GM18502 (cell line): Measurements from ENCODE around the gene DNAH17.
"Not testable (repeated sequence)": the region's sequence is repeated elsewhere in the genome, so short reads cannot be mapped to it uniquely, and the experiment has no call there.

Experiments used
- ATAC-seq: cut with Tn5 transposase; IDR thresholded peaks from one replicate; pipeline ENCODE4 v1.9.1; 2021; ENCODE audit warnings: mild to moderate bottlenecking; ENCODE audit not compliant: unreplicated experiment, poor library complexity

DNAH17 gene

DNA sequence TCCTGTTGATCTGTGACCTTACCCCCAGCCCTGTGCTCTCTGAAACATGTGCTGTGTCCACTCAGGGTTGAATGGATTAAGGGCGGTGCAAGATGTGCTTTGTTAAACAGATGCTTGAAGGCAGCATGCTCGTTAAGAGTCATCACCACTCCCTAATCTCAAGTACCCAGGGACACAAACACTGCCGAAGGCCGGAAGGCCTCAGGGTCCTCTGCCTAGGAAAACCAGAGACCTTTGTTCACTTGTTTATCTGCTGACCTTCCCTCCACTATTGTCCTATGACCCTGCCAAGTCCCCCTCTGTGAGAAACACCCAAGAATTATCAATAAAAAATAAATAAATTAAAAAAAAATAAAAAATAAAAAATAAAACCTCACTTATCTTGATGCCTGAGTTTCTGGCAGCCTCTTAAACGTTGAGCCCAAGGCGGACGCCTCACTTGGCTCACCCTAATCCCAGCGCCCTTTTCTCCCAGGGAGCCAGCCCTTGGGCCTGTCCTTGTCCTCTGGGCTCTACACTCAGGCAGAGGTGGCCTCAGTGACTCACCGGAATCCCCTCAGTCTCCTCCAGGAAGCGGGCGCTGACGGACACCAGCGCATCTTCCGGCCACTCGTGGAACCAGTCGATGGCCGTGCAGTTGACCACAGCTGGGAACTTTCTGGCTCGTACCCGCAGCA, 110.9 kb downstream of the DNAH17 start:
- ATAC-seq, result not testable (repeated sequence)

DNA sequence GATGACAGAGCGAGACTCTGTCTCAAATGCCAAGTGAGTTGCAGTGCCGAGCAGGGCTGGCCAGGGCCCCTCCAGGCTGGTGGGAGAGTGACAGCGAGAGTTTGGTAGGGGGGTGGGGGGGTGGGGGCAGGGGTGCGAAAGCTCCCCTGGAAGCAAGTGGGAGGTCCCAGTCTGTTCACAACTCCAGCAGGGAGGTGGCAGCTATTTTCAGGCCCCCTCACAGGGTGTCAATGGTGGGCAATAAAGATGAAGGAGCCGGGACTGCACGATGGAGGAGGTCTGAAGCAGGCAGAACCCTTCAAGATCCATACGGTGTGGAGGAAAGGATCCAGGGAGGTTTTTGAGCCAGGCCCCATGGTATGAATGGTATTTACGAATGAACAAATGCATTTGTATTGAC, 115.0 kb downstream of the DNAH17 start:
- no peak for ATAC-seq

DNA sequence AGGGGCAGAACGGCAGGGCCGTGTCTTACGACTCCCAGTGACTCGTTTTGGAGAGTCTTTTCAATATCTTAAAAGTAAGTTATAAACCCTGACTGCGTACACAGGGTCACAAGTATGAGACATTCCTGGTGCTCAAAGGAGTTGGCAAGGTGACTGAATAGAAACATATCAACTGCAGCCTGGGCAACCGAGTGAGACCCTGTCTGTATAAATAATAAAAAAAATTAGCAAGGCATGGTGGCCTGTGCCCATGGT, 115.5 kb downstream of the DNAH17 start:
- ATAC-seq, result no peak

DNA sequence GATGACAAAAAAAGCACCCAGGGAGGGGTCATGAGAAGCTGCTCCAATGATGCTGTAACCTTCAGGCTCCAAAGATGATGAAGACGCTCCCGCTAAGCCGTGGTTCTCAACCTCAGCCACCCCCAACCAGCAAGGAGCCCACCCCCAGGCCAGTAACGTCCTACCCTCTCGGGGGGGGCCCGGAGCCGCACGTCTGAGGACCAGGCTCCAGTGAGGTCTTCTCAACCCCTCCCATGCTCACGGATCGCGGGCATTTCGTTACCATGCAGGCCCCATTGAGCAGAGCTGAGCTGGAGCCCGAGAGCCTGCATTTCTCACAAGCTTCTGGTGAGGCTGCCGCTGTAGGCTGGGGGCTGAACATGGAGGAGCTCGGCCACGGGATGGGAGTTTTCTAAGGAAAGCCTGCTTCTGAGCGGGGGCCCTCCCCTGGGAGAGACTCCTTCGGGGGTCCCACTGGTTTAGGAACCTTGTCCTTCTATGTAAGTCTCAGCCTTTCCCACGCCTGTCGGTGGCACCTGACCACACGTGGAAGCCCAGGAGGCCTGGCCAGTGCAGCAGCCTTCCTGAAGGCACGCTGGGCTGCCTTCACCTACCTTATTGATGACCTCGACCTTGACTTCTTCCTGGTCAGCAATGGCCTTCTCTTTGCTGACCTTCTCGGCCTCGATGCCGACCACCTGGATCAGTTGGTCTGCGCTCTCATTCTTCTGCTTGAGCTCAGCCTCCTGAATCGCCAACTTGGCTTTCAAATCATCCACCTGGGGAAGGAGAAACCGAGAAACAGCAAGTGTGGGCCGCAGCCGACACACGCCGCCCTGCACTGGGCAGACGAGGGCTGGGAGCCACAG, 116.0 kb downstream of the DNAH17 start:
- no peak for ATAC-seq

DNA sequence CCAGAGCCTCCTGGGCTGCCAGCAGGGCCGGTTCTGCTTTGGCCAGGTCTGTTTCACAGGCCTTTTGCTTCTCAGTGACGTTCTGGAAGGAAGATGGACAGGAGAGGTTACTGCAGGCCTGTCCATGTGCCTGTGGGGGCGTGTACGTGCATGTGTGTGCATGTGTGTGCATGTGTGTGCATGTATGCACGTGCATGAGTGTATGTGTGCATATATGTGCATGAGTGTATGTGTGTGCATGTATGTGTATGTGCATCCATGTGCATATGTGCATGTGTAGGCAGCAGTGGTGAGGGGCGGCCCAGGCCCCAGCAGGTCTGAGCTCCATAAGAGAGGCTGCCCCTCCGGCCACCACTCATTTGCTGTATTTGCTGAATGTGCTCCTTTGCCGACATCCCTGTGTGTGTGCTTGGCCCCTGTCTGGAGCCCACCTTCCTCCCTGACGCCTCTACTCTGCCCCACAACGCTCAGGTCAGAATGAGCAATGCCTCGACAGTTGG, 117.0 kb downstream of the DNAH17 start:
- ATAC-seq, result no peak

DNA sequence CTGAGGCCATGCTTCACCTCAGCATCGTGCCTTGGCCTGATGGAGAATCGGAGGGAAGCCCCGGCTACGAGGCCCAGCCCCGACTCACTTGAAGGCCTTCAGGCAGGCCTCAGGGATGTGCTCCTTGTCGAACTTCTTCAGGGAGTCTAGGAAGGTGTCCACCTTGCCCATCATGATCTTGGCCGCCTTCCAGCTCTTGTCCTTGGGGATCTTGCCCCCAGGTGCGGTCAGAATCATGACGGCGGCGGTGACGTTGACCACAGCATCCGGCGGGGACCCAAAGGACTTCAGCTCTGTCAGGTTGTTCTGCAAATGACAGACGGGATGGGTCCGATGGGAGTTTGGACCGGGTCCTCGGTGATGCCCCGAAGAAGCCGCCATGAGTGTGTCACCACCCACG, 117.5 kb downstream of the DNAH17 start:
- no peak for ATAC-seq

DNA sequence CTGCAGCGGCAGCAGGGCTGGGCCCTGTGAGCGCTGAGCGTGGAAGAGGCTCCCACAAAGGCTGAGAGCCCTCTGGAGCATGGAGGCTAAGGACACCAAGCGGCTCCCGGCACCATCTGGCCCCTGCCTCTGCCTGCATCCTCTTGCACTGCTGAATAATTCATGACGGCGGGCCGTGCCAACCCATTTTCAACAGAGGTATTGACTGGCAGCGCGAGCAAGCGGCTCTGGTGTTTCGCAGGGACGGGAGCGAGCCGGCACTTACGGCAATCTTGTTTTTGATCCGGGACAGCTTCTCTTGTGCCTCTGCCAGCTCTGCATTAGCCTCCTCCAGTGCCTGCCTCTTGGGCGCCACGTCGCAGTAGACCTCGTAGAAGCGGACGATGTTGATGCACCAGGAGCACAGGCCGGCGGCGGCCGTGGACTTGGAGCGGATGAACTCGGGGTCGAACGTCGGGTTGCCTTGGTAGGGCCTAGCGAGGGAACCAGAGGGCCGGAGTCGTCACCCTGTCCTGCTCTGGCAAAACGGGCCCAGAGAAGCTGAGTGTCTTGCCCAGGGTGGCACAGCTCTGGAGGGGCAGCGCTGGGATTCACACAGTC, 118.4 kb downstream of the DNAH17 start:
- no peak for ATAC-seq

DNA sequence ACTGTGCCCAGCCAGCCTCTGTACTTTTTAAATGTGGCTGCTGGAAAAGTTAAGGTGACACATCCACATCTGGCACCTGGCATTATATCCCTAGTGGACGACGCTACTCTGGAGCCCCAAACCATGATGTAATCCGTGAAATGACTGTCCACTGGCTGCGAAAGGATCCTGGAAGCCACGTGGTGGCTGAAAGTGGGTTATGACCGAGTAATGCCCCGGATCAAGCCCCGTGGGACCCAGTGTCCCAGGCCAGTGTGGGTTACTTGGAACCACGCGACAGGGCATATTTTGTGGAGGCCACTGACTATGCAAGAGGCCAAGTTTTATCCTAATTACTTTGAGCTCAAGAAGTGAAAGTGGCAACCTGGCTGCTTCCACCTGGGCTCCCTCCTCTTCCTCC, 119.1 kb downstream of the DNAH17 start:
- ATAC-seq, result no peak

DNA sequence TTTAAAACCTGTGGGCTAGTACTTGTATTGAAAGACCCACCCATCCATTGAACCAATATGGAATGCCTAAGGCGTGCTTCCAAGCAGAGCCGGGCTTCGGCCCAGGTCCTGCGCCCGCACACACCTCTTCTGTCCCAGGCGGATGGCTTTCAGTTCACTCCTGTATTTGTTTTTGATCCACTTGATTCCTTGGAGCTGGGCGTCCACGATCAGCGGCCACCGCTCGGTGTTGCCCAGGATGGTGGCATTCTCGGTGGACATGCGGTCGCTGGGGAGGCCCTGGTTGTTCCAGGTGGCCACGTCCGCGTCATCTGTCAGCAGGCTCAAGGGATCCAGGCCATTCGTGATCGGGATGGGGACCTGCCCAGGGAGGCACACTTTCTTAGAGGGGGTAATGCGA, 122.8 kb downstream of the DNAH17 start:
- ATAC-seq, result no peak

DNA sequence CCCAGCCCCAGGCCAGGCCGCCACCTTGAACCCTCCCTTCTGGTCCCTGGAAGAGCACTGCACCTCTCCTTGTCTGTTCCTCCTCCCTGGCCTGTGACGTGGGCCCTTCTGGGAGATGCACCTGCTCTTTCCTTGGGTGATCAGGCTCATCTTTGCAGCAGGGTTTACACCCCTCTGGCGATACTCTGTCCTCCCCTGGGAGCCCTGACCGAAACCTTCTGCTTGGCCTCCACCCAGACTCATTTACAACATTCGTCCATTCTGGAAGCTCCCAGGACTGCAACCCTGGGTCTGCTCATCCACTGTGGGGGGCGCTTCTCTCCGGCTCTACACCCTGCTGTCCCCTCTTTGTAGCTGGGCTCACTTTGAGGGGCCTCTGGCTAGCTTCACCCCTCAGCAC, 125.4 kb downstream of the DNAH17 start:
- no peak for ATAC-seq

DNA sequence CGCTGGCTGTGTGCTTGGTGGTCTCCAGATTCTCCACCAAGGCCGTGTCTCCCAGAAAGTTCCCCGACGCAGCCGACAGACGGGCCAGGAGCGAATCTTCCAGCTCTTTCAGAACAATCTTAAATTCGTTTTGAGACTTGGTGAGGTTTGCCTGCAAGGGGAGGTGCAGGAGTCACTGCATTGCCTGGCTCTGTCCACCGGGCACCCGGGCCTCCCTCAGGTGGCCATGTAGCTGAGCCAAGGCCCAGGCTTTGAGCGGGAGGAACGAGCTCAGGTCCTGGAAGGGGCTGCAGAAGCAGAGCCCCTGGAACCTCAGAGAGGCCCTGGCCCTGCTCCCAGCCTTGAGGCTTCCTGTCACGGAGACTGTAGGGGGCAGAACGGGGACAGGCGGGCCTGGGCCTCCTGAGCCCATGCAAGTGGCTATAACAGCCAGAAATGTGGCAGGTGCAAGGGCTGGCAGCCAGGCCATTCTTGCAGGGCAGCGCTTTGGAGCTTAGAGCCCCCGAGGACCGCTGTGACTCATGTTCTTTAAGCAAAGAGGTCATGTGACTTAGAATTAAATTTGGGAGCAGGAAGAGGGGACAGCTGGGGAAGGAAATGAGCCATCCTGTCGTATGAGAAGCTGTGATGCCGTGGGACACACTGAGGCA, 126.4 kb downstream of the DNAH17 start:
- ATAC-seq, result no peak

DNA sequence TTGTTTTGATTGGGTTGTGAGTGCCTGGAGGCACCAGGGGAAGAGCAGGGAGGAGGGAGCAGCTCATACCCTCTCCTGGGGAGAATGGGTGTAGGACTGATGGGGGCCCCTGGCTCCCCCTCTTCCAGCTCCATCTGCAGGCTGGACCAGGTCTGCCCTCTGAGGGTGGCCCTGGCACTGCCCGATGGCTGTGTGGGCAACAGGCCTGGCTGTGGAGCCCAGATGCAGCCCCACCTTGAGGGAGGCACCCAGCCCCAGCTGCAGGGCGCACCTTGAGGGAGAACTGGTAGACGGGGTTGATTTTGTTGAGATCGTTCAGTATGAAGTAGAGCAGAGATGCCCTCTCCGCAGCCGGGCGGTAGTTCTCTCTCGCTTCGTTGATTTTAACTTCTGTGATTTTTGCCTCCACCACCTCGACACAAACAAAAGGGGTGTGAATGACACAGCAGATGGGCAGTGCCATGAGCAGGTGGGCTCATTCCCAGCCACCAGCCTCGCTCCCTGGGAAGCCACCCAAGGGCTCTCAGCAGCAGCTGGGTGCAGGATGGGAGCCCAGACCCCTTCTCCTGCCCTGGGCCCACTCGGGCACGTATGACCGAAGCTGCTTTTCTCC, 127.1 kb downstream of the DNAH17 start:
- ATAC-seq, result no peak

DNA sequence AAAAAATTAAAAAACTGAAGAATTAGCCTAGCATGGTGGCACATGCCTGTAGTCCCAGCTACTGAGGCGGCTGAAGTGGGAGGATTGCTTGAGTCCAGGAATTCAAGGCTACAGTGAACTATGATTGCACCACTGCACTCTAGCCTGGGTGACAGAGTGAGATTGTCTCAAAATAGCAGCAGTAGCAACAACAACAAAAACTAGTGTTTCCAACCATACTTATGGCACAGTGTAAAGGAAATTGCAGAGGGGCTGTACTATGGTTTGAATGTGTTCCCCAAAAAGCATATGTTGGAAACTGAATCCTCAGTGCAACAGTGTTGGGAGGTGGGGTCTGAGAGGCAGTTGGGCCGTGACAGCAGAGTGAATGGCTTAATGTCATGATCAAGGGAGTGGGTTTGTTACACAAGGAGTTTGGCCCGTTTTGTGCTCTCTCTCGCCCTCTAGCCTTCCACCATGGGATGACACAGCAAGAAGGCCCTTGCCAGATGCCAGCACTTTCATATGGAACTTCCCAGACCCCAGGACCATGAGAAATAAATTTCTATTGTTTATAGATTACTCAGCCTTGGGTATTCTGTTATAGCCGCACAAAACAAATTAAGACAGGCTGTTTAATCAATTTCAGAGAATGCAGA, 128.7 kb downstream of the DNAH17 start:
- no peak for ATAC-seq

DNA sequence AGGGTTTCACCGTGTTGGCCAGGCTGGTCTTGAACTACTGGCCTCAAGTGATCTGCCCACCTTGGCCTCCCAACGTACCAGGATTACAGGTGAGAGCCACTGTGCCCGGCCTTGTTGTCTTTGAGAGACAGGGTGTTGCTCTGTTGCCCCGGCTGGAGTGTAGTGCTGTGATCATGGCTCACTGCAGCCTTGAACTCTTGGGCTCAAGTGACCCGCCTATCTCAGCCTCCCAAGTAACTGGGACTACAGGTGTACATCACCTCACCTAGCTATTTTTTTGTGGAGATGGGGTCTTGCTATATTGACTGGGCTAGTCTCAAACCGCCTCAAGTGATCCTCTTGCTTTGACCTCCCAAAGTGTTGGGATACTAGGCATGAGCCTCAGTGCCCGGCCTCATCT, 130.4 kb downstream of the DNAH17 start:
- ATAC-seq, result no peak

DNA sequence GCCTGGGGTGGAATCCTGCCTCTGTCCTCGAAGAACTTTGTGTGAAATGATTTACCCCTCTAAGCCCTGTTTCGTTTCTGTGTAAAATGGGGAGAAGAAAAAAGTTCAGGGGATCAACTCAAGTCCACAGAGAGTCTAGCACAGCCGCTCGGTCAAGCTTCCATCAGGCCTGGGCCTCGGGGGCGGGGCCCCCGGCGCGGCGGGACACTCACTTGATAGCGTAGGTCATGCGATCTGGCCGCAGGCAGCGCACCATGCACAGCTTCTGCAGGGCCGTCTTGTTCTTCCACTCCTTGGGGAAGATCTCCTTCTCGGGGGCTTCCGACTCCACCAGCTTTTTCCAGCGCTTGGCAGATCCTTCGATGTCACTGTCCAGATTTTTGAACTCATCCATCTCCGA, 132.8 kb downstream of the DNAH17 start:
- ATAC-seq, result no peak

DNA sequence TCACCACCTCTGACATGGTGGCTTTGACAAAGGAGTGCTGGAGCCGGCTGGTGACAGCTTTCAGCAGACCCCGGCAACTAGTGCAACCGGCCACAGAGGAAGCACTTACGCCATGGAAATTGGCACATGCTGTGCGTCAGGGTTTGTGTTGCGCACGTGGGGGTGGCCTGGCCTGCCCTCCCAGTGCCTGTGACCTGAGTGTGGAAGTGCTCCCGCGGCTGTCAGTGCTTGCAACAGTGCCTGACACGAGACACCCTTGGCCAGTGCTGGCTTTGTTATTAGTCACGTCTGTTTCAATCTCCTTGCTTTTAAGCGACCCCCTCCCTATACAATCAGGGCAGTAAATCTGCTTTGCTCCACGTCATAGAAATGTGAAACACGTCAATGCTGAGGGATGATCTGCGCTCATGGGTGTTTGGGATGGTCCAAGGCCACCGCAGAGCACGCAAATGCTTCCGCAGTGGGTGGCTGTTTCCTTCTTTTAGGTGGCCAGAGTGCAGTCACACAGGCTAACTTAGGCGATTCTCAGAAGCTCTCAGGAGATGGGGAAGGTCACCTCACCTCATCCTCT, 134.5 kb downstream of the DNAH17 start:
- no peak for ATAC-seq

DNA sequence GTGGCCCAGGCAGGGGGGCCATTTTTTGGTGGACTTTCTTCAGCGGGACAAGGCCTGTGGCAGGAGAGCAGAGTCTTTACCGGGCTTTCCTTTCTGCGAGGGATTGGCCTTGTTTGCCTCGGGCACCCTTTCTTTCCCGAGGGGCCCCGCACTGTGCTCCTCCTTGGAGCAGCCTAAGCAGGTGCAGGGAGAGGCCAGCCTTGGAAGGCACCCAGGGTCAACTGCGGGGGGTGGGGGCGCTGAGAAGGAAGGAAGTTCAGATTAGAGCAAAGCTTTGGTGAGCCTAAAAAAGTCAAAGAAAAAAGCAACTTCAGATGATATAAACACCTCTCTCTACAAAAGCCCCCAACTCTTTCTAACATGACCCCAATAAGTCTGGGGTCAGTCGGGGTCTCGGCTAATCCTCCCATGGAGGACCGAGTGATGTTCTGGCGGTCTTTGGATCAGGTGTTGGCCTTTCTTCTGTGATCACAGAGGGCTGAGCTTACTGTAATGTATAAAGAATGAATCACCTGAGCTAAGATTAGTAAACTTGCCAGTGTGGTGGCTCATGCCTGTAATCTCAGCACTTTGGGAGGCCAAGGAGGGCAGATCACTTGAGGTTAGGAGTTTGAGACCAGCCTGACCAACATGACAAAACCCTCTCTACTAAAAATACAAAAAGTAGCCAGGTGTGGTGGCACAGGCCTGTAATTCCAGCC, 135.8 kb downstream of the DNAH17 start:
- ATAC-seq, result no peak

DNA sequence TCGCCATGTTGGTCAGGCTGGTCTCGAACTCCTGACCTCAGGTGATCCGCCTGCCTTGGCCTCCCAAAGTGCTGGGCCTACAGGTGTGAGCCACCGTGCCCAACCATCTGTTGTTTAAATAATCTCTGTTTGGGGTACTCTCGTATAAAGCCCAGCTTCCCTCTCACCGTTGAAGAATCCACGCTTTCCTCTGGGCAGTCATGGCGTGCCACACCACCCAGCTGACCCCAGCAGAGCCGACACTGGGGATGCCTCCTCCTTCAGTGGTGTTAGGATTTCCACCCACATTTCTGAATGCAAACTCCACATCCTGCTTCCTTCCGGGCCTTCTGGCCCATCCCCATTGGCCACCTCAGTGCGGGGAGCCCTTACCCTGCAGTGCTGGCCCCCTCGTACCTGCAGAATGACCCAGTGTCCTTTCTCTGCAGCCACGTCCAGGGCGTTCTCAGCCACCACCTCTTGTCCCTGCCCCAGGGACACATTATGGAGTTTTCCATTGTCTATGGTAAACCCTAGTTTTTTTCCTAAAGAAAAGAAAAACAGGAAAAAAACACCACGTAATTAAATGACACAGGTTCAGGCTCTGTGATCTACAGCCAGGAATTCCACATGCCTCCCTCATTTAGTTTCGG, 138.4 kb downstream of the DNAH17 start:
- no peak for ATAC-seq

DNA sequence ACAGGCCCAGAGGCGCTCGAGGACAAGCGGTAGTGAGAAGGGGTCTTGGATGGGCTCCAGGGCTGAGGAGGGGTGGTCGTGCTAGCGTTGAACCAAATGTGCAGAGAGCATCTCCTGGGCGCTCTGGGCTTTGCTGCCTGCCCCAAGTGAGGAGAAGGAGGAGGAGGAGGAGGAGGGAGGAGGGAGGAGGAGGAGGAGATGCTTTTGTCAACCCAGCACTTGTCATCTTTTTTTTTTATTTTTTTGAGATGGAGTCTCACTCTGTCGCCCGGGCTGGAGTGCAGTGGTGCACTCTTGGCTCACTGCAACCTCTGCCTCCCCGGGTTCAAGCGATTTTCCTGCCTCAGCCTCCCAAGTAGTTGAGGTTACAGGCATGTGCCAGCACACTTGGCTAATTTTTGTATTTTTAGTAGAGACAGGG, 138.9 kb downstream of the DNAH17 start:
- ATAC-seq, result no peak
